Naive thymus-derived CD4-positive, alpha-beta T cell (primary cell): Measurements from ENCODE around the gene TMEM120A. TPM values are rescaled to one million over a fixed set of nuclear protein-coding genes. Genes with fewer than 3 reads are reported as not detected.

Experiments
- ATAC-seq: fragments of 150-1000 bp; cut with Tn5 transposase; 2 replicates; pipeline ENCODE4 v1.10.0; 2021; ENCODE audit warnings: mild to moderate bottlenecking, moderate library complexity
- CTCF ChIA-PET: fragments of 350-600 bp; sonication (Branson Sonifier 250); formaldehyde crosslinking; loops from one replicate; lab custom pipeline; 2021; ENCODE audit warnings: antibody characterized with exemption; lab: Charles Lee
- POLR2A ChIA-PET: fragments of 350-600 bp; sonication (Branson Sonifier 250); formaldehyde crosslinking; loops from one replicate; lab custom pipeline; 2021; ENCODE audit warnings: antibody characterized with exemption, inconsistent platforms; lab: Charles Lee
- DNase-seq, 9 donors: peaks; one replicate each; pipeline versions ENCODE4 v3.0.0 to v3.0.0-alpha.2; 2020 to 2022; ENCODE audit warnings: mixed read lengths in 1 of 9
- H3K27ac ChIP-seq: one replicate; pipeline ENCODE4 v1.7.0; 2013; ENCODE audit warnings: mild to moderate bottlenecking, low read depth, low read length, moderate library complexity
- H3K27me3 ChIP-seq, 2 donors: one replicate each; pipeline ENCODE4 v1.7.0; 2013; ENCODE audit warnings: low read length in 2 of 2, mild to moderate bottlenecking in 2 of 2, moderate library complexity in 2 of 2; ENCODE audit not compliant: control insufficient read depth in 2 of 2, insufficient read depth in 2 of 2
- H3K36me3 ChIP-seq, 3 experiments: 1 replicate in 2 of 3; 2 replicates in 1 of 3; pipeline ENCODE4 v1.7.0; 2013; ENCODE audit warnings: low read length in 3 of 3, mild to moderate bottlenecking in 3 of 3, moderate library complexity in 1 of 3; ENCODE audit not compliant: insufficient read depth in 3 of 3, control insufficient read depth in 2 of 3
- H3K4me1 ChIP-seq, 2 donors: one replicate each; pipeline ENCODE4 v1.7.0; 2013; ENCODE audit warnings: low read length in 2 of 2, mild to moderate bottlenecking in 2 of 2, moderate library complexity in 1 of 2; ENCODE audit not compliant: control insufficient read depth in 2 of 2, insufficient read depth in 2 of 2
- H3K4me3 ChIP-seq: 2 replicates; pipeline ENCODE4 v1.7.0; 2013; ENCODE audit warnings: mild to moderate bottlenecking, low read length
- H3K9me3 ChIP-seq, 3 experiments: 1 replicate in 2 of 3; 2 replicates in 1 of 3; pipeline ENCODE4 v1.7.0; 2013; ENCODE audit warnings: low read length in 3 of 3; ENCODE audit not compliant: control insufficient read depth in 2 of 3
- H3K27ac Mint-ChIP-seq, 9 donors: one replicate each; pipeline ENCODE4 v1.8.0; 2020 to 2022; ENCODE audit warnings: mixed read lengths in 9 of 9, mild to moderate bottlenecking in 8 of 9, moderate library complexity in 5 of 9, inconsistent platforms in 2 of 9
- H3K27me3 Mint-ChIP-seq, 5 donors: one replicate each; pipeline ENCODE4 v1.8.0; 2021 to 2022; ENCODE audit warnings: mixed read lengths in 5 of 5, mild to moderate bottlenecking in 1 of 5
- H3K36me3 Mint-ChIP-seq, 5 donors: one replicate each; pipeline ENCODE4 v1.8.0; 2020 to 2022; ENCODE audit warnings: mixed read lengths in 5 of 5, mild to moderate bottlenecking in 3 of 5, inconsistent platforms in 1 of 5
- H3K4me1 Mint-ChIP-seq, 7 donors: one replicate each; pipeline ENCODE4 v1.8.0; 2020 to 2022; ENCODE audit warnings: mixed read lengths in 7 of 7, mild to moderate bottlenecking in 3 of 7, inconsistent platforms in 1 of 7
- H3K4me3 Mint-ChIP-seq, 10 donors: one replicate each; pipeline ENCODE4 v1.8.0; 2020 to 2022; ENCODE audit warnings: mild to moderate bottlenecking in 10 of 10, mixed read lengths in 10 of 10, moderate library complexity in 6 of 10, inconsistent platforms in 2 of 10
- H3K9me3 Mint-ChIP-seq, 11 donors: one replicate each; pipeline ENCODE4 v1.8.0; 2020 to 2022; ENCODE audit warnings: mixed read lengths in 11 of 11, mild to moderate bottlenecking in 4 of 11, inconsistent platforms in 1 of 11, moderate library complexity in 1 of 11
- intact Hi-C, 2 donors: fragments of 100-400 bp; cut with micrococcal nuclease; formaldehyde crosslinking; loops; one replicate each; pipeline ENCODE4 v1.15.1; 2023
- polyA plus RNA-seq, 2 donors: library from polyadenylated mRNA; unstranded; fragments of 300-500 nt; fragmentation: Illumina TruSeq; gene quantifications; one replicate each; pipeline ENCODE4 v1.2.3, GENCODE V29; 2021
- total RNA-seq, 6 experiments: library from RNA in 5 of 6; stranded (reverse) in 5 of 6; gene quantifications; 1 replicate in 5 of 6; 2 replicates in 1 of 6; pipeline ENCODE4 v1.2.3 and lab custom pipeline; 2021 to 2026

TMEM120A gene
- total and polyA plus RNA-seq, 7 experiments from 2014 or later = 19.1 to 38.6 (median 25.2) TPM

DNA sequence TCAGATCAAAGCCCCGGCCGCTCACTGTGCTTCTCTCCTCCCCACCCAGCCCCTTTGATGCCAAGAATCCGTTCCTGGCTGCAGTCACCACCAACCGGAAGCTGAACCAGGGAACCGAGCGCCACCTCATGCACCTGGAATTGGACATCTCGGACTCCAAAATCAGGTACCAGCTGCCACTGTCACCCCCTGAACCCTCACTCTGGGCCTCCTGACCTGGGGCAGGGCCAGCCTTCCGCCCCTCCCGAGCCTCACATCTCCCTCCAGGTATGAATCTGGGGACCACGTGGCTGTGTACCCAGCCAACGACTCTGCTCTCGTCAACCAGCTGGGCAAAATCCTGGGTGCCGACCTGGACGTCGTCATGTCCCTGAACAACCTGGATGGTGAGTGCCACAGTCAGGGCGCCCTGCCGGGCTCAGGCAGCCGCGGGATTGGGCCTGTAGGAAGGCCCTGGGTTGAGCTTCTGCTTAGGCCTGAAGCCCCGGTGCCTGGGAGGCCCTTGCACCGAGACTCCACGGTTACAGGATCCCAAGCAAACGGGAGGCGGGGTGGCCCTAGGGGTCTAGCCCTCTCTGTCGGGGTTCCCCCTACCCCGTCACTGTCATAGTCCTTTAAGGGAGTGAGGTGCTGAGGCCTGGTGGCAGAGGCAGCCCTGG is 10.8 kb downstream of the TMEM120A start:
- Mint-ChIP-seq H3K36me3 (peaks cover 0 to 14% (median 2%) of the 10 kb centered on the region in 5 donors), H3K4me3 (no peak overlapping the region), H3K27ac (no peak overlapping the region), H3K9me3 (no peaks in the 10 kb centered on the region), H3K4me1 (peaks cover 0 to 3% (median 0%) of the 10 kb centered on the region in 7 donors), H3K27me3 (no peaks in the 10 kb centered on the region)
- peaks cover 0 to 94% (median 0%) of the 10 kb centered on the region in 3 experiments for H3K36me3 ChIP-seq
- intact Hi-C loops = no loop called here
- no peak overlapping the region for H3K27ac ChIP-seq
- H3K27me3 ChIP-seq = no peaks in the 10 kb centered on the region
- ChIA-PET CTCF (no interaction called here), POLR2A (no interaction called here)
- DNase-seq (no peak), ATAC-seq (no peak)
- H3K4me3 ChIP-seq = no peak overlapping the region
- H3K4me1 ChIP-seq = no peaks in the 10 kb centered on the region
- no peaks in the 10 kb centered on the region for H3K9me3 ChIP-seq

DNA sequence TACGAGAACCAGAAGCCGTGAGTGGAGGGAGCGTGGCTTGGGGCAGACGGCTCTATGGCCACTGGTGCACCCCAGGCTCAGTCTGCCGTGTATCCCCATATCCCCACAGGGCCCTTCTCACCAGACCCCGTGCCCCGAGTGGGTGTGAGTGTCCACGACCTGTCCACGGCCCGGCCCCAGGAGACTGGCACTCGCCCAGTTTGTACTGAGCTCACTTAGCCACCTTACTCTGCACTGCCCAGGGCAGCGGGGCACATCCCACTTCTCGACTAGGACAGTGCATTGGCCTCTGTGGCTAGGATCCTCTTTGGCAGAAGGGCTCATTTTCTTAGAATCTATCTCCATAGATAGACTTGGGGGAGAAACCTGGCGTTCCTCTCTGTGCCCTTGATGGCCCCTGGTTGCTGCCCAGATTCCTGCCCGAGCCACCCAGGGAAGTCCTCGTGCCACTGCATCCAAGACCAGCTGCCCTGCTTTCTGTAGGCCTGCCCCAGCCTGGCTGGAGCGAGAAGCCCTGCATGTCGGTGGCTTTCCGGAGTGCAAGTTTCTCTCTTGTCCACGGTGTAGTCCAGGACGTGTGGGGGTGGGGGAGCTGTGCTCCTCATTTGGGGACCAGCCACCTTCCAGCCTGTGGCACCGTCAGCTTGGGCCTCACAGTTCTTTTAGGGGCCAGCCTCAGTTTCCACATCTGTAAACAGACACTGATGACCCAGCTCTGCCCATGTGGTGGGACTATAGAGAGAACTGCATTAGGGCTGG is 11.9 kb downstream of the TMEM120A start:
- no peak overlapping the region for H3K4me3 ChIP-seq
- peaks cover 0 to 3% (median 0%) of the 10 kb centered on the region in 7 donors for H3K4me1 Mint-ChIP-seq
- H3K36me3 Mint-ChIP-seq = peaks cover 0 to 14% (median 2%) of the 10 kb centered on the region in 5 donors
- ATAC-seq (no peak), DNase-seq (no peak)
- intact Hi-C loops = no loop called here
- H3K4me3 Mint-ChIP-seq = no peak overlapping the region
- ChIA-PET POLR2A (interaction anchor here (0.5 kb wide), 1 partner anchor 1785 kb away, joined by 4 read pairs; no protein-coding TSS in a partner anchor), CTCF (no interaction called here)
- peaks cover 0 to 86% (median 0%) of the 10 kb centered on the region in 3 experiments for H3K36me3 ChIP-seq
- no peaks in the 10 kb centered on the region for H3K27me3 Mint-ChIP-seq
- no peak overlapping the region for H3K27ac ChIP-seq
- no peaks in the 10 kb centered on the region for H3K27me3 ChIP-seq
- H3K27ac Mint-ChIP-seq = no peak overlapping the region
- H3K9me3 Mint-ChIP-seq = no peaks in the 10 kb centered on the region
- no peaks in the 10 kb centered on the region for H3K9me3 ChIP-seq
- H3K4me1 ChIP-seq = no peaks in the 10 kb centered on the region

DNA sequence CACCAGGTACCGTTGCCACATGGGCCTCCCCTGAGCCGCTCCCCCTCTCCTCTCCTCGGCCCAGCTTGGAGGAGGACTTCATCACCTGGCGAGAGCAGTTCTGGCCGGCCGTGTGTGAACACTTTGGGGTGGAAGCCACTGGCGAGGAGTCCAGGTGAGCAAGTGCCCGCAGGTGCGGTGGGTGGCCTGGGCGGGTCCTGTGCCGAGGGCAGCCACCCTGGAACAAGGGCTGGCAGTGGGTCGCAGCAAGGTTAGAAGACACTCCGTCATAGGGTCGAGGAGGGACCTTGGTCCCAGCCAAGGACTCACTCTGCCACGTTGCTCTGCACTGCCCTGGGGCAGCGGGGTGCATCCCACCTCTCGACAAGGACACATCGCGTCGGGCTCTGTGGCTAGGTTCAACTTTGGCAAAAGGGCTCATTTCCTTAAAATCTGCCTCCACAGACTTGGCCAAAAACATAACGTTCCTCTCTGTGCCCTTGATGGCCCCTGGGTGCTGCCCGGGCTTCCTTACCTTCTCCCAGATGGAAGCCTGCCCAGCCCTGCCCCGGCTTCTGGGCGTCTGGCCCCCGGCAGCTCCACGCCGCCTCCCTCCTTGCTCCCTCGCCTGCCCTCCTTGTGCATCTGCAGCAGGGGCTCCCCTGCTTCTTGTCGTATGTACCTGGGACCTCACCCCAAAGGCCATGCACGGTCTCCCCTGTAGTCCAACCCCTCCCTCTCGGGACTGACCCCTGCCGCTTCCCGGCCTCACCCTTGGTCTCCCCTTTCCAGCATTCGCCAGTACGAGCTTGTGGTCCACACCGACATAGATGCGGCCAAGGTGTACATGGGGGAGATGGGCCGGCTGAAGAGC is 12.7 kb downstream of the TMEM120A start:
- ChIA-PET CTCF (no interaction called here), POLR2A (no interaction called here)
- no peaks in the 10 kb centered on the region for H3K27me3 Mint-ChIP-seq
- intact Hi-C loops = no loop called here
- no peak overlapping the region for H3K4me3 Mint-ChIP-seq
- H3K4me1 Mint-ChIP-seq = no peaks in the 10 kb centered on the region
- Histone ChIP-seq H3K9me3 (no peaks in the 10 kb centered on the region), H3K4me3 (no peak overlapping the region), H3K4me1 (no peaks in the 10 kb centered on the region), H3K27ac (no peak overlapping the region), H3K27me3 (no peaks in the 10 kb centered on the region), H3K36me3 (peaks cover 0 to 78% (median 0%) of the 10 kb centered on the region in 3 experiments)
- peak overlapping the region in 1 of 9 donors; percentile 51 for H3K27ac Mint-ChIP-seq
- H3K36me3 Mint-ChIP-seq = peaks cover 0 to 6% (median 2%) of the 10 kb centered on the region in 5 donors
- ATAC-seq (no peak), DNase-seq (no peak)
- no peaks in the 10 kb centered on the region for H3K9me3 Mint-ChIP-seq

DNA sequence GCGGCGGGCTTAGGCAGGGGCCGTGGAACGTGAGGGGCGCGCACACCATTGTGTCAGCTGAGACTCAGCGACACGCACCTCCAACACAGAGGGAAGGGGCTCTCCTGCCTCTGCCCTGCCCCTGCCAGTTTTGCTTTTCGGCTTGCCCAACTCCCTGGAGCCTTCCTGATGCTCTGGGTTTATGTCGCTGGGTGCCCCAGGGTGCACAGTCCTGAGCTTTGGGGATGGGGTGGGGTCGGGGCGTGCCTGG is 13.3 kb downstream of the TMEM120A start:
- Mint-ChIP-seq H3K9me3 (no peaks in the 10 kb centered on the region), H3K4me3 (no peak overlapping the region), H3K27me3 (no peaks in the 10 kb centered on the region), H3K36me3 (peaks cover 0 to 5% (median 0%) of the 10 kb centered on the region in 5 donors), H3K27ac (no peak overlapping the region), H3K4me1 (no peaks in the 10 kb centered on the region)
- H3K4me3 ChIP-seq = no peak overlapping the region
- H3K36me3 ChIP-seq = peaks cover 0 to 72% (median 0%) of the 10 kb centered on the region in 3 experiments
- H3K27me3 ChIP-seq = no peaks in the 10 kb centered on the region
- intact Hi-C loops = no loop called here
- no peaks in the 10 kb centered on the region for H3K4me1 ChIP-seq
- POLR2A ChIA-PET = no interaction called here
- H3K9me3 ChIP-seq = no peaks in the 10 kb centered on the region
- CTCF ChIA-PET = no interaction called here
- DNase-seq = no peak
- no peak for ATAC-seq
- H3K27ac ChIP-seq = no peak overlapping the region

DNA sequence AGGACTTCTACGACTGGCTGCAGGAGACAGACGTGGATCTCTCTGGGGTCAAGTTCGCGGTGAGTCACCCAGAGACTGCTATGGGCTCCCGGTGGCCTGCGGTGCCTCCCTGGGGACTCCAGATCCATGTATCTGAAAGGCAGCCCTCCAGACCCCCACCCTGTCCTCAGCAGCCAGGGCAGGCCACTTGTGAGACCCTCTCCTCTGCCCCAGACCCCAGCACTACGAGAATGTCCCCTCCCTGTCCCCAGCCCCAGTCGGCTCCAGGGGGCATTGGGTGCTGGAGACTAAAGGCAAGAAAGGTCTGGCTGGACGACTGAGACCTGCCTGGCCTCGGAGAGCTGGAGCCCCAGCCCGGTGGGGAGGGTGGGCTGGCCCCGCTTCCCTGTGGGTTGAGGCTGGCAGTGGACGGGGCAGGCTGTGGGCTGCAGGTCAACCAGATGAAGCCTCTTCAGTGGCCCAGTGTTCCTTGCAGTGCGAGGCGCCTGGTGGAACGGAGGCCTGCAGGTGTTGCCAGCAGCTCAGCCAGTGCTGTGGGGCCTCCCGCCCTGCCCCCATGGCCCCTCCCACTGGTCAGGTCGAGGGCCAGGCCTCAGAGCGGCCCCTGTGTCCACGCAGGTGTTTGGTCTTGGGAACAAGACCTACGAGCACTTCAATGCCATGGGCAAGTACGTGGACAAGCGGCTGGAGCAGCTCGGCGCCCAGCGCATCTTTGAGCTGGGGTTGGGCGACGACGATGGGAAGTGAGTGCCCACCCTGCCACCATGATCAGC is 13.8 kb downstream of the TMEM120A start:
- H3K9me3 Mint-ChIP-seq = no peaks in the 10 kb centered on the region
- ATAC-seq = no peak
- H3K36me3 ChIP-seq = peaks cover 0 to 67% (median 0%) of the 10 kb centered on the region in 3 experiments

DNA sequence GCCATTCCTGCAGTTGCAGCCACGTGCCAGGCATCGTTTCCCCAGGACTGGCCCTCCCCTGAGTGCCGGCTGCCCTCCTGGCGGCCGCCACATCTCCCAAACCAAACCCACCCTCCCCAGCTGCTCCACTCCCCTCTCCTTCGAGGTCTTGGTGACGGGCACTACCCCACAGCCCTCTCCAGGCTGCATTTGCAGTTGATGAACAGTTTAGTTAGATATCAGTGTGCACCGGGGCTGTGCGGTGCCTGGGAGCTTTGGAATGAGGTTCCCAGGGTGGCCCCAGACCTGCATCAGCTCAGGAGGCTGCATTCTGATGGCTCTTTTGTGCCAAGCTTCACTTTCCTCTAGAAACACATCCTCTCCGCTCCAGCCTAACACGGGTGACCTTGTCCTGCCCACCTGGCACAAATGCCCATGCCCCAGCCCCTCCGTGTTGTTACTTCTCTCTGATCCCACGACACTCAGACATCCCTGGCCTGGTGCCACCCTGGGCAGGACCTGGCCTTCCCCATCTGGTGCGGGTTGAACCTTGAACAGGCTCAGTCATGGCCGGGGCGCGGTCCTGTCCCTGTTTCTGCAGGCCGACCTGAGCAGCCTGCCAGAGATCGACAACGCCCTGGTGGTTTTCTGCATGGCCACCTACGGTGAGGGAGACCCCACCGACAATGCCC is 14.5 kb downstream of the TMEM120A start:
- H3K27me3 ChIP-seq = no peaks in the 10 kb centered on the region
- intact Hi-C loops = no loop called here
- H3K4me3 ChIP-seq = no peak overlapping the region
- H3K27ac ChIP-seq = no peak overlapping the region
- CTCF ChIA-PET = no interaction called here
- POLR2A ChIA-PET = no interaction called here
- peaks cover 0 to 5% (median under 1%) of the 10 kb centered on the region in 5 donors for H3K36me3 Mint-ChIP-seq
- H3K36me3 ChIP-seq = peaks cover 0 to 60% (median 0%) of the 10 kb centered on the region in 3 experiments
- H3K9me3 Mint-ChIP-seq = no peaks in the 10 kb centered on the region
- H3K9me3 ChIP-seq = no peaks in the 10 kb centered on the region
- no peaks in the 10 kb centered on the region for H3K4me1 Mint-ChIP-seq
- no peaks in the 10 kb centered on the region for H3K27me3 Mint-ChIP-seq
- no peak overlapping the region for H3K27ac Mint-ChIP-seq
- DNase-seq = no peak
- ATAC-seq = no peak
- H3K4me3 Mint-ChIP-seq = no peak overlapping the region
- H3K4me1 ChIP-seq = no peaks in the 10 kb centered on the region

More for the DNA sequence above, 13.8 kb downstream of the TMEM120A start:
- H3K27me3 ChIP-seq = no peaks in the 10 kb centered on the region
- Mint-ChIP-seq H3K36me3 (peaks cover 0 to 5% (median 0%) of the 10 kb centered on the region in 5 donors), H3K4me3 (no peak overlapping the region), H3K27me3 (no peaks in the 10 kb centered on the region), H3K4me1 (no peaks in the 10 kb centered on the region), H3K27ac (no peak overlapping the region)
- H3K9me3 ChIP-seq = no peaks in the 10 kb centered on the region
- no peak for DNase-seq
- no peak overlapping the region for H3K4me3 ChIP-seq
- intact Hi-C loops = no loop called here
- no peak overlapping the region for H3K27ac ChIP-seq
- ChIA-PET POLR2A (no interaction called here), CTCF (no interaction called here)
- H3K4me1 ChIP-seq = no peaks in the 10 kb centered on the region
